Measurements from ENCODE around the gene FBXL13. TPM values are rescaled to one million over a fixed set of nuclear protein-coding genes. Genes with fewer than 3 reads are reported as not detected.

Gene FBXL13
- total and polyA plus RNA-seq, 2 of the 8 experiments (the other 6 are each of a cell fraction or from before 2014, with no cell fraction given), result 1.2 to 2.8 TPM

DNA sequence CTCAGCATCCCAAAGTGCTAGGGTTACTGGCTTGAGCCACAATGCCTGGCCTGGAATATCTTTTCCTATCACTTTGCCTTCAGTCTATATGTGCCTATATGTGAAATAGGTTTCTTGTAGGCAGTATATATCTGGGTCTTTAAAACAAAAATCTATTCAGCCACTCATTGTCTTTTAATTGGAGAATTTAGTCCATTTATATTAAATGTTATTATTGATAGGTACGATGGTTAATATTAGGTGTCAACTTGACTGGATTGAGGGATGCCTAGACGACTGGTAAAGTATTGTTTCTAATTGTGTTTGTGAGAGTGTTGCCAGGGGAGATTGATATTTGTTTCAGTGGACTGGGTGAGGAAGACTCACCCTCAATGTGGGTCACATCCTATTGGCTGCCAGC is 73.4 kb downstream of the FBXL13 start:
- H3K4me3 ChIP-seq (ENCODE audit: extremely low read depth in 1 of 4, insufficient read depth in 2 of 4, low read depth in 3 of 4, low read length in 4 of 4), result no peak overlapping the region
- H3K23ac ChIP-seq (ENCODE audit: insufficient read length), result no peak overlapping the region
- H2BK5ac ChIP-seq (ENCODE audit: low read depth, low read length), result no peak overlapping the region
- ChIA-PET CTCF (ENCODE audit: partially characterized antibody) (no interaction called here), POLR2A (ENCODE audit: partially characterized antibody) (no interaction called here)
- no peak overlapping the region for H4K91ac ChIP-seq (replicated peaks; ENCODE audit: insufficient read length, low read length)
- H2BK120ac ChIP-seq (replicated peaks; ENCODE audit: low read depth, low read length), result no peak overlapping the region
- 92% methylated on average over 2 of the region's 2 CpGs; no CpG with 5 or more reads in 1 of the 2 experiments for WGBS, 2 experiments (ENCODE audit: extremely low coverage in 1 of 2, insufficient coverage in 1 of 2, insufficient read length in 1 of 2, insufficient replicate concordance in 2 of 2, low coverage in 1 of 2, low lambda C conversion rate in 2 of 2, missing lambda C conversion rate in 1 of 2)
- H4K5ac ChIP-seq (ENCODE audit: insufficient read length, low read depth, low read length), result no peak overlapping the region
- no peaks in the 10 kb centered on the region for H3K36me3 ChIP-seq (ENCODE audit: control insufficient read depth in 2 of 4, insufficient read depth in 4 of 4, low read length in 3 of 4)
- no peaks in the 10 kb centered on the region for H3K4me1 ChIP-seq (replicated peaks in 1 of 4; ENCODE audit: control insufficient read depth in 3 of 4, insufficient read depth in 4 of 4, low read length in 3 of 4)
- TF ChIP-seq RAD21 (IDR thresholded peaks at IDR 0.05 in 1 of 2, conservative IDR thresholded peaks at IDR 0.05 in 1 of 2; ENCODE audit: low read depth in 2 of 2, low read length in 2 of 2), result no peak
- TF ChIP-seq SRF (IDR thresholded peaks at IDR 0.05; ENCODE audit: low read depth, low read length), result no peak
- no peaks in the 10 kb centered on the region for H4K20me1 ChIP-seq (replicated peaks in 1 of 2; ENCODE audit: control insufficient read depth in 1 of 2, insufficient read depth in 2 of 2, low read length in 2 of 2)
- no peak overlapping the region for H3K18ac ChIP-seq (ENCODE audit: extremely low read depth, low read length)
- H2BK15ac ChIP-seq (ENCODE audit: low read length), result no peak overlapping the region
- H3K9ac ChIP-seq (replicated peaks in 1 of 4; ENCODE audit: extremely low read depth in 1 of 4, low read depth in 3 of 4, low read length in 3 of 4), result no peak overlapping the region
- H3K79me1 ChIP-seq (ENCODE audit: low read depth, low read length), result no peaks in the 10 kb centered on the region
- no peak overlapping the region for H3K27ac ChIP-seq (ENCODE audit: low read depth, low read length)
- no peak overlapping the region for H4K8ac ChIP-seq (ENCODE audit: extremely low read depth, insufficient read depth, low read length)
- no peak overlapping the region for H2BK20ac ChIP-seq (ENCODE audit: low read length)
- H3K4ac ChIP-seq (replicated peaks; ENCODE audit: insufficient read length, low read depth, low read length), result no peak overlapping the region
- H3K23me2 ChIP-seq (ENCODE audit: low read depth, low read length), result no peaks in the 10 kb centered on the region
- H3K27me3 ChIP-seq (replicated peaks in 1 of 4; ENCODE audit: control insufficient read depth in 3 of 4, extremely low read depth in 1 of 4, insufficient read depth in 3 of 4, low read length in 3 of 4), result no peaks in the 10 kb centered on the region
- 0 out of 4 replicates have a peak, but pooled peaks cover 0 to 3% of the 10 kb centered on the region in 2 experiments for H3K9me3 ChIP-seq (ENCODE audit: insufficient read depth in 2 of 2, low read depth in 1 of 2, low read length in 1 of 2)
- FAIRE-seq (no peak), DNase-seq (ENCODE audit: low read depth in 1 of 2, low spot score in 2 of 2) (no peak)
- no peak overlapping the region for H3K14ac ChIP-seq (ENCODE audit: insufficient read length)
- no peak overlapping the region for H3K56ac ChIP-seq (replicated peaks; ENCODE audit: insufficient read length, low read depth, low read length)
- no peak overlapping the region for H3K4me2 ChIP-seq (ENCODE audit: insufficient read depth in 1 of 2, low read depth in 2 of 2, low read length in 2 of 2)
- H2BK12ac ChIP-seq (ENCODE audit: low read depth, low read length), result no peak overlapping the region
- H3K79me2 ChIP-seq (ENCODE audit: control insufficient read depth in 1 of 2, insufficient read depth in 2 of 2, low read length in 2 of 2), result no peaks in the 10 kb centered on the region
- H2AK5ac ChIP-seq (ENCODE audit: low read depth, low read length), result no peak overlapping the region
- H2AFZ ChIP-seq (ENCODE audit: low read length), result no peak overlapping the region

Measured in H1 (cell line).